H9 (cell line): ENCODE measurements around the gene CTLA4. TPM values are rescaled to one million over a fixed set of nuclear protein-coding genes. Genes with fewer than 3 reads are reported as not detected.
A peak's percentile ranks its signal among the peaks of the same experiment; 100 is the strongest.

Experiments
- DNase-seq: peaks from one replicate; pipeline ENCODE4 v3.0.0-alpha.2; 2017
- H2AFZ ChIP-seq: one replicate; pipeline ENCODE4 v1.6.1; 2013; ENCODE audit warnings: mild to moderate bottlenecking, low read length, control low read depth, moderate library complexity
- H2AK5ac ChIP-seq: 2 replicates; pipeline ENCODE4 v1.6.1; 2013; ENCODE audit warnings: low read length, control low read depth, mixed read lengths; ENCODE audit not compliant: insufficient read length
- H2BK120ac ChIP-seq: one replicate; pipeline ENCODE4 v1.6.1; 2013; ENCODE audit warnings: low read depth, mild to moderate bottlenecking, low read length, control low read depth, inconsistent platforms; ENCODE audit not compliant: poor library complexity, severe bottlenecking
- H2BK12ac ChIP-seq: 2 replicates; pipeline ENCODE4 v1.6.1; 2013; ENCODE audit warnings: low read length, control low read depth, mixed read lengths, low read depth; ENCODE audit not compliant: insufficient read length
- H2BK15ac ChIP-seq: 2 replicates; pipeline ENCODE4 v1.6.1; 2013; ENCODE audit warnings: low read depth, low read length, control low read depth
- H2BK20ac ChIP-seq: one replicate; pipeline ENCODE4 v1.6.1; 2013; ENCODE audit warnings: low read depth, mild to moderate bottlenecking, low read length, control low read depth, inconsistent platforms; ENCODE audit not compliant: poor library complexity, severe bottlenecking
- H2BK5ac ChIP-seq: 2 replicates; pipeline ENCODE4 v1.6.1; 2013; ENCODE audit warnings: low read length, control low read depth, mixed read lengths; ENCODE audit not compliant: insufficient read length
- H3K14ac ChIP-seq: 2 replicates; pipeline ENCODE4 v1.6.1; 2013; ENCODE audit warnings: low read length, control low read depth; ENCODE audit not compliant: insufficient read depth
- H3K18ac ChIP-seq: 2 replicates; pipeline ENCODE4 v1.6.1; 2013; ENCODE audit warnings: low read depth, mild to moderate bottlenecking, mixed read lengths, low read length, control low read depth; ENCODE audit not compliant: insufficient read length
- H3K23ac ChIP-seq: 2 replicates; pipeline ENCODE4 v1.6.1; 2013; ENCODE audit warnings: low read length, control low read depth, mixed read lengths, low read depth; ENCODE audit not compliant: insufficient read length
- H3K23me2 ChIP-seq: 2 replicates; pipeline ENCODE4 v1.6.1; 2013; ENCODE audit warnings: low read depth, mild to moderate bottlenecking, mixed read lengths, low read length, control low read depth; ENCODE audit not compliant: insufficient read length, poor library complexity, severe bottlenecking
- H3K27ac ChIP-seq: 2 replicates; pipeline ENCODE4 v1.5.1; 2013; ENCODE audit warnings: low read length, control low read depth, mixed read lengths, low read depth; ENCODE audit not compliant: insufficient read length
- H3K27me3 ChIP-seq: 2 replicates; pipeline ENCODE4 v1.6.1; 2013; ENCODE audit warnings: low read length, control low read depth, inconsistent platforms; ENCODE audit not compliant: insufficient read depth
- H3K4ac ChIP-seq: 2 replicates; pipeline ENCODE4 v1.6.1; 2013; ENCODE audit warnings: low read depth, mild to moderate bottlenecking, control low read depth, inconsistent platforms, low read length, moderate library complexity
- H3K4me1 ChIP-seq: 2 replicates; pipeline ENCODE4 v1.6.1; 2013; ENCODE audit warnings: low read length, control low read depth, inconsistent platforms; ENCODE audit not compliant: insufficient read depth
- H3K4me2 ChIP-seq: 2 replicates; pipeline ENCODE4 v1.6.1; 2013; ENCODE audit warnings: low read length, control low read depth, mixed read lengths; ENCODE audit not compliant: insufficient read length, insufficient read depth
- H3K56ac ChIP-seq: 2 replicates; pipeline ENCODE4 v1.6.1; 2013; ENCODE audit warnings: low read depth, mild to moderate bottlenecking, mixed read lengths, low read length, control low read depth; ENCODE audit not compliant: insufficient read length
- H3K79me1 ChIP-seq: 2 replicates; pipeline ENCODE4 v1.6.1; 2013; ENCODE audit warnings: low read depth, mild to moderate bottlenecking, moderate library complexity, low read length, control low read depth, inconsistent platforms; ENCODE audit not compliant: insufficient read depth, poor library complexity, severe bottlenecking
- H3K79me2 ChIP-seq: 2 replicates; pipeline ENCODE4 v1.6.1; 2013; ENCODE audit warnings: low read length, control low read depth, inconsistent platforms; ENCODE audit not compliant: insufficient read depth
- H3K9ac ChIP-seq: 2 replicates; pipeline ENCODE4 v1.6.1; 2013; ENCODE audit warnings: low read length, control low read depth, mixed read lengths; ENCODE audit not compliant: insufficient read length; ENCODE audit errors: extremely low read depth
- H3K9me3 ChIP-seq: one replicate; pipeline ENCODE4 v1.6.1; 2013; ENCODE audit warnings: low read depth, low read length, inconsistent platforms; ENCODE audit not compliant: control insufficient read depth
- H3T11ph ChIP-seq: one replicate; pipeline ENCODE4 v1.6.1; 2013; ENCODE audit warnings: mild to moderate bottlenecking, low read length, control low read depth, inconsistent platforms
- H4K20me1 ChIP-seq: one replicate; pipeline ENCODE4 v1.6.1; 2013; ENCODE audit not compliant: control insufficient read depth, insufficient read length, insufficient read depth
- H4K5ac ChIP-seq: 2 replicates; pipeline ENCODE4 v1.6.1; 2013; ENCODE audit warnings: low read depth, mild to moderate bottlenecking, mixed read lengths, low read length, control low read depth; ENCODE audit not compliant: insufficient read length
- H4K8ac ChIP-seq: replicated peaks from 2 replicates; pipeline ENCODE4 v1.6.1; 2013; ENCODE audit warnings: low read length, control low read depth, mixed read lengths, low read depth; ENCODE audit not compliant: insufficient read length
- H4K91ac ChIP-seq: 2 replicates; pipeline ENCODE4 v1.6.1; 2013; ENCODE audit warnings: low read depth, mild to moderate bottlenecking, moderate library complexity, mixed read lengths, low read length, control low read depth; ENCODE audit not compliant: insufficient read length
- H3K27ac Mint-ChIP-seq, 3 experiments: 2 replicates in 2 of 3; 3 replicates in 1 of 3; pipeline ENCODE4 v1.8.0; 2020 to 2021; ENCODE audit warnings: mixed read lengths in 3 of 3, mild to moderate bottlenecking in 1 of 3, moderate library complexity in 1 of 3
- H3K27me3 Mint-ChIP-seq: 2 replicates; pipeline ENCODE4 v1.8.0; 2021; ENCODE audit warnings: low read depth, mild to moderate bottlenecking, moderate library complexity, mixed read lengths
- H3K36me3 Mint-ChIP-seq, 3 experiments: 2 replicates in 2 of 3; 3 replicates in 1 of 3; pipeline ENCODE4 v1.8.0; 2020 to 2021; ENCODE audit warnings: low read depth in 3 of 3, mixed read lengths in 3 of 3; ENCODE audit not compliant: insufficient read depth in 1 of 3
- H3K4me1 Mint-ChIP-seq, 2 experiments: 2 replicates each; pipeline ENCODE4 v1.8.0; 2020; ENCODE audit warnings: mixed read lengths in 2 of 2
- H3K4me3 Mint-ChIP-seq, 2 experiments: 2 replicates in 1 of 2; 3 replicates in 1 of 2; pipeline ENCODE4 v1.8.0; 2020 to 2021; ENCODE audit warnings: mild to moderate bottlenecking in 2 of 2, mixed read lengths in 2 of 2, moderate library complexity in 1 of 2
- H3K9me3 Mint-ChIP-seq, 2 experiments: 2 replicates in 1 of 2; 3 replicates in 1 of 2; pipeline ENCODE4 v1.8.0; 2020; ENCODE audit warnings: mild to moderate bottlenecking in 2 of 2, mixed read lengths in 2 of 2, moderate library complexity in 1 of 2
- WGBS: extraction: QIAGEN DNeasy Blood & Tissue Kit; methylation state at CpG from one replicate; pipeline ENCODE4 v1.1.7; 2013; ENCODE audit warnings: missing lambda C conversion rate, low lambda C conversion rate, mixed read lengths; ENCODE audit not compliant: insufficient read length; ENCODE audit errors: extremely low coverage; 5-methylcytosine and 5-hydroxymethylcytosine counted together
- total RNA-seq: library from RNA; stranded (reverse); gene quantifications from 2 replicates; pipeline ENCODE4 v1.2.1, GENCODE V29; 2021
- TF ChIP-seq, protein P1 (sequence below): fragments of 200-600 bp; sonication (generic); conservative IDR thresholded peaks from 3 replicates; pipeline ENCODE4 v1.8.0; 2021; ENCODE audit warnings: antibody characterized with exemption, mild to moderate bottlenecking

CTLA4 gene
- total RNA-seq, 1 experiment from 2014 or later: not detected

DNA sequence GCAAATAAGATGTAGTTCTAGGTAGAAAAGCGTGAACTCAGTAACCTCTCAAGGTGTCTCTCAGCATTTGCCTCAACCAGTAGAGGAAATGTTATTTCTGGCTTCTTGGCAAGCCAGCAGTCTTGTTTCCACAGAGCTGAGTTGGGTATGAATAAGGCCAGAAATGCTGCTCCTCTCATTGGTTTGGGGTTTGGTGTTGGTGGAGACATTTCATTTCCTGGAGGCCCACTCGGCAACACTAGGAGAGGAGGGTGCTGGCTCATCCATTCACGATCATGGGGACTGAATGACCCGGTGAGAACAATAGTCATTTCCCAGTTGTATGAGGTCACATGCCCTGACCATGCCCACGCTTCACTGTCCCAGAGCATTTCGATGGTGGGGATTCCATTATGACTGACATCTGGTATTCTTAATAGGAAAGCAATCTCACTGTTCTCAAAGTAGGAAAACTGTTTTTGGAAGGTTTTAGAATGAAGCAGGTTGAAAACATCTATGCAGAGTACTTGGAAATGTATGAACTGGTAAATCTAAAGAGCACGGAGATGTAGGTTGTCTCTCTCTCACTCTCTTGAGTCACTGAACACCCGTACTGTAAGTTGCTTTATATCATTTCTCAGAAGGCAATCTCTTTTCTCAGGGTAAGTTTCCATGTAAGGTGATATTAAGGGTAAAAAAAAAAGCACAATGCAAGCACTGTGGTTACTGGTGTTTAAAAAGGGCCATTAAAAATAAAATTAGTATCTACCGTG is 37.1 kb upstream of the CTLA4 start:
- H2BK5ac ChIP-seq: no peak overlapping the region
- H2BK20ac ChIP-seq: no peak overlapping the region
- H3K23me2 ChIP-seq: no peaks in the 10 kb centered on the region
- no peak overlapping the region for H3K14ac ChIP-seq
- no peaks in the 10 kb centered on the region for H4K20me1 ChIP-seq
- no peaks in the 10 kb centered on the region for H3K27me3 ChIP-seq
- no peak overlapping the region for H3K9ac ChIP-seq
- no peaks in the 10 kb centered on the region for H3K4me1 ChIP-seq
- Mint-ChIP-seq H3K9me3 (peaks cover 0 to 11% of the 10 kb centered on the region in 2 experiments; a peak in 1 of 5 replicates), H3K36me3 (no peaks in the 10 kb centered on the region; a peak in 2 of 7 replicates), H3K4me3 (no peak overlapping the region), H3K4me1 (0 out of 4 replicates have a peak, but pooled peaks cover 0 to 1% of the 10 kb centered on the region in 2 experiments), H3K27ac (peak overlapping the region in 1 of 3 experiments; percentile 74; a peak in 1 of 7 replicates), H3K27me3 (no peaks in the 10 kb centered on the region)
- no peak overlapping the region for H3K56ac ChIP-seq
- H3K79me2 ChIP-seq: no peaks in the 10 kb centered on the region
- H3K23ac ChIP-seq: no peak overlapping the region
- no peak overlapping the region for H3K27ac ChIP-seq
- no peak overlapping the region for H3T11ph ChIP-seq
- H3K9me3 ChIP-seq: no peaks in the 10 kb centered on the region
- no peak overlapping the region for H3K4me2 ChIP-seq
- no peak for DNase-seq
- TF ChIP-seq, protein P1, sequence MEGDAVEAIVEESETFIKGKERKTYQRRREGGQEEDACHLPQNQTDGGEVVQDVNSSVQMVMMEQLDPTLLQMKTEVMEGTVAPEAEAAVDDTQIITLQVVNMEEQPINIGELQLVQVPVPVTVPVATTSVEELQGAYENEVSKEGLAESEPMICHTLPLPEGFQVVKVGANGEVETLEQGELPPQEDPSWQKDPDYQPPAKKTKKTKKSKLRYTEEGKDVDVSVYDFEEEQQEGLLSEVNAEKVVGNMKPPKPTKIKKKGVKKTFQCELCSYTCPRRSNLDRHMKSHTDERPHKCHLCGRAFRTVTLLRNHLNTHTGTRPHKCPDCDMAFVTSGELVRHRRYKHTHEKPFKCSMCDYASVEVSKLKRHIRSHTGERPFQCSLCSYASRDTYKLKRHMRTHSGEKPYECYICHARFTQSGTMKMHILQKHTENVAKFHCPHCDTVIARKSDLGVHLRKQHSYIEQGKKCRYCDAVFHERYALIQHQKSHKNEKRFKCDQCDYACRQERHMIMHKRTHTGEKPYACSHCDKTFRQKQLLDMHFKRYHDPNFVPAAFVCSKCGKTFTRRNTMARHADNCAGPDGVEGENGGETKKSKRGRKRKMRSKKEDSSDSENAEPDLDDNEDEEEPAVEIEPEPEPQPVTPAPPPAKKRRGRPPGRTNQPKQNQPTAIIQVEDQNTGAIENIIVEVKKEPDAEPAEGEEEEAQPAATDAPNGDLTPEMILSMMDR: no peak
- H2AFZ ChIP-seq: no peak overlapping the region
- H4K8ac ChIP-seq: no peak overlapping the region
- H2BK12ac ChIP-seq: no peak overlapping the region
- H3K4ac ChIP-seq: no peak overlapping the region
- H4K5ac ChIP-seq: no peak overlapping the region
- no CpG with 5 or more reads among the region's 9 CpGs for WGBS
- H3K18ac ChIP-seq: no peak overlapping the region
- no peak overlapping the region for H2BK120ac ChIP-seq
- no peak overlapping the region for H2BK15ac ChIP-seq
- no peak overlapping the region for H2AK5ac ChIP-seq
- H3K79me1 ChIP-seq: no peaks in the 10 kb centered on the region
- H4K91ac ChIP-seq: no peak overlapping the region
